ENCODE data around the gene MRPL23.

MRPL23 gene

DNA sequence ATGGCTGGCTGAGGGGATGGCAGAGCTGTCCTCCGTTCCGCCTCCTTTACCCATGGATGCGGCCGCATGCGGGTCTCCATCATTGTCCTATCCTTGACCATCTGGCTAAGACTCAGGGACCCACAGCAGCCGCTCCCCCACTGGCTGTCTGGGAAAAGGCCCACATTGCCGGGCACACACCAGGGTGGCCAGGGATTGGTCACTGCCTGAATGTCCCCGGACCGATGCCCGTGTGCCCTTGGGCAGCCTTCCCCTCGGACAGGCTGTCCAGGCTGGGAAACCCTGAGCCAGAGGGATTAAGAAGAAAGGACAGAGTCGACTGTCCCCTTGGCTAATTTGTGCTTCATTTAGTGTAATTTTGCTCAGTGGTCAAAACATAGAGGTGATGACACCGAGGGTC lies 28.1 kb downstream of the MRPL23 start:
- Histone ChIP-seq H3K9me3 (ENCODE audit: control insufficient read depth, insufficient read depth, low read length) (no peaks in the 10 kb centered on the region), H3K36me3 (ENCODE audit: insufficient read depth, low read length) (no peaks in the 10 kb centered on the region), H3K9ac (ENCODE audit: low read depth, low read length) (no peak overlapping the region), H3K4me1 (ENCODE audit: insufficient read depth, low read length) (no peaks in the 10 kb centered on the region)

DNA sequence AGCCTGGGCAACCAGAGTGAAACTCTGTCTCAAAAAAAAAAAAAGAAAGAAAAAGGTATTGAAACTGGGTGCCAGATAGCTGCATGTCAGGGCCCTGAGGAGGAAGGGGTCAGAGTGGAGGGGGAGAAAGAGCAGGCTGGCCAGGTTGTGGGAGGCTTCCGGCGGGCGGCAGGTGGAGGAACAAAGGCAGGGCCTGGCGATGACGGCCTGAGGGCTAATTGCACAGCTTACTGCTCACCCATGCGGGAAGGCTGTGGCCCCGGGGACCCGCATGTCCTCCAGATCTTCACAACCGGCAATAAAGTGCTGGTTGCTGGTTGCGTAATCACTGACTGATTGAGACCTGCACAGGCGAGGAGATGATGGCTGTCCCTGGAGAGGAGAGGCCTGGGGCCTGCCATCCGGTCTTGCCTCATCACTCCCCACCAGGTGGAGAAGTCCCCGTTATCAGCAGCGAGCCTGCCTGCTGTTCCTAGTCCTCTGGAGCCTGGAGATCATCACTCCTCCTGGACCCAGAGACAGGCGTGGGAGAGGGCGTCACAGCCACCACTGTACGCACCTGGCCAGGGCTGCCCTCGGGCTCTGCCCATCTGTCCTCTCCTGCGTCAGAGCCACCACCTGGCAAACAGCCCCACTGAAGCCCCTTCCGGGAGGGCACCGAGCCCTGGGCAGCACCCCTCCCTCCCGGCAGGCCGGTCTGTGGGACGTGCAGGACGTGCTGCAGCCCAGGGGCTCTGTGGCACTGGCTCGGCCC lies 31.8 kb downstream of the MRPL23 start:
- no peaks in the 10 kb centered on the region for H3K4me1 ChIP-seq (ENCODE audit: insufficient read depth, low read length)
- no peaks in the 10 kb centered on the region for H3K36me3 ChIP-seq (ENCODE audit: insufficient read depth, low read length)
- H3K9ac ChIP-seq (ENCODE audit: low read depth, low read length): no peak overlapping the region
- H3K9me3 ChIP-seq (ENCODE audit: control insufficient read depth, insufficient read depth, low read length): no peaks in the 10 kb centered on the region

DNA sequence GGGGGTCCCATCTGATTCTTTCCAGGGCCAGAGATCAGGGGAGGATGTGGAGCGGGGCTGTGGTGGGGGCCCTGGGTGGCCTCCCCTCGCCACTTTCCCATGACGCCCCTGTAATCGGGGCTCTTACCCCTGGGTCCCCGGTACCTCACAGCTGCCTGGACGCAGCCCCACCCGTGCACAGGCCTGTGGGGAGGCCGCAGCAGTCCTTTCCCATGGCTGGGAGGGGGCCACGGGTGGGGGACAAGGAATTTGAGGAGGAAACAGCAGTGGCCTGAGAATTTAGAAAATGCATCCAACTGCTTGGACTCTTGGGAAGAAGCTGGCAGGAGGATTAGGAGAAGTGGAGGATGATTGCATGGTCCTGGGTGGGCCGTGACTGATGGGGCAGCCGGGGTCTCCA lies 32.5 kb downstream of the MRPL23 start:
- Histone ChIP-seq H3K36me3 (ENCODE audit: insufficient read depth, low read length) (no peaks in the 10 kb centered on the region), H3K9ac (ENCODE audit: low read depth, low read length) (no peak overlapping the region), H3K9me3 (ENCODE audit: control insufficient read depth, insufficient read depth, low read length) (no peaks in the 10 kb centered on the region), H3K4me1 (ENCODE audit: insufficient read depth, low read length) (no peaks in the 10 kb centered on the region)

DNA sequence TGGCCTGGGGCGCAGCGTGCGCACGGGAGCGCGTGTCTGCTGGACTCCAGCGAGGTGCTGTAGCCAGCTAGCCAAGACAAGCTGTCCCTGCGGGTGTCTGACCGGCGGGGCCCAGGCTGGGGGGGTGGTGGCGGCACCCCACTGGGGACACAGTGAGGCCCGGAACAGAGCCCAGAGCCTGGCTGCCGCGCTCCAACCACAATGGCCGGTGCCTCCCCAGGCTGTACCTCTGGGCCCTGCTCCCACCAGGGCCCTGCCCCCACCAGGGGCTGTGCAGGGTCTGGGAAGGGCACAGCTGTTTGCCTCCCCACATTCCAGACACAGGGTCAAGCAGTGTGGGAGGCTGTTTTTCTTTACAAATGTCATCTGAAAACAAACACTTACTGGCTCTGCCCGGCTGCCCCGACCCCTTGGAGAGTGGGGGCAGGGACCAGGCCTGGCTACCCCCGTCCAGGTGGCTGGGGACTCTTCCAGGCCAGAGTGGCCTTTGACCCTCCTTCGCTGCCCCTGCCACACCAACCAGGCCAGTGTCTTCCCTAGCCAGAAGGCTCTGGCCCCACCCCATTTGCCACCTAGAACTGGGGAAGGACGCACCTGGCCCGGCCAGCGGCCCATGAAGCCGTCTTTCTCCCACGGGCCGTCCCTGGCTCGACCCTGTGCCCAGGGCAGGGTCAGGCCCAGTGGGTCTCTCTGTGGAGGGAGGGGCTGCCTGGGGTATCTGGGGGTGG lies 35.9 kb downstream of the MRPL23 start:
- no peaks in the 10 kb centered on the region for H3K9me3 ChIP-seq (ENCODE audit: control insufficient read depth, insufficient read depth, low read length)
- H3K9ac ChIP-seq (ENCODE audit: low read depth, low read length): no peak overlapping the region
- no peaks in the 10 kb centered on the region for H3K36me3 ChIP-seq (ENCODE audit: insufficient read depth, low read length)
- no peaks in the 10 kb centered on the region for H3K4me1 ChIP-seq (ENCODE audit: insufficient read depth, low read length)

DNA sequence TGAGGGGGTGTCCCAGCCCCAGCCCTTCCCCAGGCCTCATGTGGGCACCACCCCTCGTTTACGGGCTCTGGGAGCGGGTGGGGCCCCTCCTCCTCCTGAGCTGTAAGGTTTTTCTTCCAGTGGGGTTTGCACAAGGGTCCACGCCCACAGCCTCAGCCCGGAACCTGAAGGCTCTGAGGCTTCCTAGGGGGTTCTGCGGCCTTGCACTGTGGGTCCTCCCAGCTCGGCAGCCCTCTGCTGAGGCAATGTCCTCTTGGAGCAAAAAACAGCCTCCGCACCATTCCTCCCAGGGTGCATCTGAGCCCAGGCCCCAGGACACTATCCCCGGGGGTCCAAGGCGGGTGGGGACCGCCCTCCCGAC lies 36.4 kb downstream of the MRPL23 start:
- Histone ChIP-seq H3K9ac (ENCODE audit: low read depth, low read length) (no peak overlapping the region), H3K36me3 (ENCODE audit: insufficient read depth, low read length) (no peaks in the 10 kb centered on the region), H3K4me1 (ENCODE audit: insufficient read depth, low read length) (no peaks in the 10 kb centered on the region), H3K9me3 (ENCODE audit: control insufficient read depth, insufficient read depth, low read length) (no peaks in the 10 kb centered on the region)

DNA sequence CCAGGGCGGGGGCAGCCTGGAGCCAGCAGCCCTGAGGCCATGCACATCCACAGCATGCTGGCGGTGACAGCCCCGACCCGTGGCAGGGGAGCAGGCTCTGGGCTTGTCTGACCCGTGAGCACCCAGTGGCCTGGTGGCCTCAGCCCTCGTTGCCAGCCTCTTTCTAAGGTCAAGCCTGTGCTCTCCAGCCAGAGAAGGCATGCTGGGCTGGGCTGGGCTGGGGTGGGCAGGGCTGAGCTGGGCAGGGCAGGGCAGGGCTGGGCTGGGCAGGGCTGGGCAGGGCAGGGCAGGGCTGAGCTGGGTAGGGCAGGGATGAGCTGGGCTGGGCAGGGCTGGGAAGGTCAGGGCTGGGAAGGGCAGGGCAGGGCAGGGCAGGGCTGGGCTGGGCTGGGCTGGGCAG lies 39.9 kb downstream of the MRPL23 start:
- no peak overlapping the region for H3K9ac ChIP-seq (ENCODE audit: low read depth, low read length)
- no peaks in the 10 kb centered on the region for H3K36me3 ChIP-seq (ENCODE audit: insufficient read depth, low read length)
- no peaks in the 10 kb centered on the region for H3K4me1 ChIP-seq (ENCODE audit: insufficient read depth, low read length)
- H3K9me3 ChIP-seq (ENCODE audit: control insufficient read depth, insufficient read depth, low read length): no peaks in the 10 kb centered on the region

DNA sequence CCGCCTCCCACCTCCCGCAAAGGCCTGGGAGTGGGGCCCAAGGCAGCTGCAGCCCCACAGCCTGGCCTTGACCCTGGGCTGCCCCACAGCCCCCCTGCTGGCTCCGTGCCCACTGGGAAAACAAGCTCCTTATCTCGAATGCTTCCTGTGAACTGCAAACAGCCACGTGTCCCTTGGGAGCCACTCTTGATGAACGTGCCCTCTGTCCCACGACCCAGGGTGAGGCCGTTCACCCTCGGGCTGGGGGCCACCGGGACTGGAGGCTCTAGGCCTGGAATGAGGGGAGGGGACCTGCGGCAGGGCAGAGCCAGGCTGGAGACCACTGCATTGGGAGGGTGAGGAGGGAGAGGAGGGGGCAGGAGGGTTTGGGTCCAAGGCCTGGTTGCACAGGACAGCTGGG lies 41.0 kb downstream of the MRPL23 start:
- Histone ChIP-seq H3K9me3 (ENCODE audit: control insufficient read depth, insufficient read depth, low read length) (no peaks in the 10 kb centered on the region), H3K9ac (ENCODE audit: low read depth, low read length) (no peak overlapping the region), H3K4me1 (ENCODE audit: insufficient read depth, low read length) (no peaks in the 10 kb centered on the region), H3K36me3 (ENCODE audit: insufficient read depth, low read length) (no peaks in the 10 kb centered on the region)

DNA sequence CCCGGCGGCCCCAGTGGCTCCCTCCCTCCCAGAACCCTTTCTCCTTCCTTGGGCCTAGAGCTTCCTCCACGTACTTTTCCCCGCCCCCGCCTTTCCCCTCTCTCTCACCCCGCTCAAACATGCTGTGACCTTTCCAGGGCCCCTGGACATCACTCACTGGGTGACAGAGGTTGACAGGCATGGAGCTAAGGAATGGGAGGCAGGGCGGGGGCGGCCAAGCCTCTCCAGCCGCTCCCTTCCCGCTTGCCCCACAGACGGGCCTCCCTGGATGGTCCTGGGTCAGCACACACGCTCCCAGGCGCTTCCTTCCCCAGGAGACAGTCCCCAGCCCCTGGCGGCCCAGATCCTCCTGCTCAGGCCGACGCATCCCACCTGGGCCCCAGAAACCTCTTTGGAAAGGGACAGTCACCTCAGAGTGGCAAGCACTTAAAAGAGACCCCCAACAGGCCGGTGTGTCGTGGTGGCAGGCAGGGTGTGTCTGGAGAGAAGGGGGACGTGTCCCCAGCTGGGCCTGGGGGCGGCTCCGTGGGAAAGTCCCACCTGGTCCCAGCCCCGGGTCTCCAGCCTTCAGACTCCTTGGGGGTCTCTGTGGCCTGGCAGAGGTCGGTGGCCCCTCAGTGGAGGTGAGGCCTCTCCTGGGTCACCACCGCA lies 41.7 kb downstream of the MRPL23 start:
- Histone ChIP-seq H3K9ac (ENCODE audit: low read depth, low read length) (no peak overlapping the region), H3K4me1 (ENCODE audit: insufficient read depth, low read length) (no peaks in the 10 kb centered on the region), H3K36me3 (ENCODE audit: insufficient read depth, low read length) (no peaks in the 10 kb centered on the region), H3K9me3 (ENCODE audit: control insufficient read depth, insufficient read depth, low read length) (no peaks in the 10 kb centered on the region)

DNA sequence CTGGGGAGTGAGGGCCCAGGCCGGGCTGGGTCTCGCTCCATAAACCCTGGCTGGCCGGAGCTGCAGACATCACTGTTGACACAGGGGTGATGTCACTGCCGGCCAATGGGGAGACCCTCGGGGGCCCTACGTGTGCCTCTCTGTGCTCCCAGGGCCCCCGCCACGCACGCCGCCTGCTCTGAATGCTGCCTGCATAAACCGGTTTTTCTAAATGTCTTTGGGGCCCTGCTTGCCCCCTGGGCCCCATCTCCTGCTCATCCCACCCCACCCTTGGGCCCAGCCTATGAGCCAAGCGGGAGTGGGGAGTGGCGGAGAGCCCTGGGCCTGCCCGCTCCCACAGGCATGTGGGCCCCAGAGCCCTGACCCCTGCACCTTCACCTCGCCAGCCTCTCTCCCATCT lies 42.8 kb downstream of the MRPL23 start:
- H3K9ac ChIP-seq (ENCODE audit: low read depth, low read length): no peak overlapping the region
- no peaks in the 10 kb centered on the region for H3K9me3 ChIP-seq (ENCODE audit: control insufficient read depth, insufficient read depth, low read length)
- no peaks in the 10 kb centered on the region for H3K36me3 ChIP-seq (ENCODE audit: insufficient read depth, low read length)
- H3K4me1 ChIP-seq (ENCODE audit: insufficient read depth, low read length): no peaks in the 10 kb centered on the region

DNA sequence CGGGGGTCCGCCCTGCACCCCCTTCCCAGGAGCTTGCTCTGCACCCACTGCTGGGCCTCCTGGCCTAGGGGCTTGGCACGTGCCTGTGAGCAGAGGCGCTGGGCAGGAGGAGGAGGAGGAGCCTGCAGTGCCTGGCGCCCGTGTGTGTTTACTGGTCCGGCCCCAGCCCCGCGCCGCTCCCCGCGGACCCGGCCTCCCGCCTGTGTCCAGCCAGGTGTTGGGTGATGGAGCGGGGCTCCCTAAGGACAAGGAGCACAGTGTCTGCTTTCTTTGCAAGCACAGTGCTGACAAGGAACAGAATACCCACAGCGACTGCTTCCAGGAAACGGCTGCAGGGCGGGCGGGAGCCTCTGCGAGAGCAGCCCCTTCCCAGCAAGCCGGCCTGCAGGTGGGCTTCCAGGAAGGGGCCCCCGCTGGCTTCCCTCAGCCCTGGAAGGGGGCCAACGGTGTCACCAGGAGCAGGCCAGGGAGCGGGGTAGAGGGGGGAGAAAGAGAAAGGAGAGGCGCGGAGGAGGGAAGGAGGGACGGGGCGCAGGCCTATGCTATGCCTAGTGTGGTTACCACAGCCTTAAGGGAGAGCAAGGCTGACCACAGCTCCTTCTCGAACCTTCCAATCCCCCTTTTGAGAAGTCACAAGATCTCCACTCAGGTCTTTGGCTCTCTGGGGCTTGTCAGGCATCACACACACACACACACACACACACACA lies 43.9 kb downstream of the MRPL23 start:
- H3K4me1 ChIP-seq (ENCODE audit: insufficient read depth, low read length): no peaks in the 10 kb centered on the region
- no peak overlapping the region for H3K9ac ChIP-seq (ENCODE audit: low read depth, low read length)
- H3K36me3 ChIP-seq (ENCODE audit: insufficient read depth, low read length): no peaks in the 10 kb centered on the region
- no peaks in the 10 kb centered on the region for H3K9me3 ChIP-seq (ENCODE audit: control insufficient read depth, insufficient read depth, low read length)

DNA sequence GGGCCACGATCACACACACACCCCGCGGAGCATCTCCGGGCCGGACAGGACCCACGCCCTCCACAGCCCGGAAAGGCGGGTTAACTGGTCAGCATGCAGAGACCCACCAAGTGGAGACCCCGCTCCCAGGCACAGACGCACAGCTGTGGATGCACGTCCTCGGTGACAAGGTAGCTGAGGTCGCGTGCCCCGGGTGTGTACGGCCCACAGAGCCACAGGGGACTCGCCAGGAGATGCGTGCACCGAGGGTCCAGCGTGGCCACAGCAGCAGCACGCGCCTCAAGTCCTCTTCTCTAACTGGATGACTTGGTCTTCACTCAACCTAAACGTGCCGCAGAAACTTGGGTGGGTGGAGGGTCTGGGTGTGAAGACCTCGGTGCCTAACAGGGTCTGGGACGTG lies 45.0 kb downstream of the MRPL23 start:
- Histone ChIP-seq H3K9ac (ENCODE audit: low read depth, low read length) (no peak overlapping the region), H3K36me3 (ENCODE audit: insufficient read depth, low read length) (no peaks in the 10 kb centered on the region), H3K9me3 (ENCODE audit: control insufficient read depth, insufficient read depth, low read length) (no peaks in the 10 kb centered on the region), H3K4me1 (ENCODE audit: insufficient read depth, low read length) (no peaks in the 10 kb centered on the region)

DNA sequence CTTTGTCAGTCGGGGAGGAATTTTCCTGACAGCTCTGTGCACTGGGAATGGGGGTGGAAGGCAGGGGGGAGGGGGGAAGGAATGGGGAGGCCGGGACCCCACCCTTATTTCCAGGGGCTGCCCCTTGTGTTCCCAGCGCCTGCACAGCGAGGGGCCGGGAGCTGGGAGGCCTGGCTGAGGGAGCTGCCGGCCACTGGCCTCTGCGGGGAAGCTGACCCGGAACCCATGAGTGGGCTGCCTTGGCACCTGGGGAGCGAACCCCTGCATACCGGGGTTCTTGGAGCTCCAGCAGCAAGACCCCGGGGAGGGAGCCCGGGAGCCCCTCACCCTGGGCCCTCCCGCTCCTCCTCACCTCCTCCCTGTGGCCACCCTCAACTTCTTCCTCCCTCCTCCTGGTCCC lies 47.0 kb downstream of the MRPL23 start:
- Histone ChIP-seq H3K36me3 (ENCODE audit: insufficient read depth, low read length) (no peaks in the 10 kb centered on the region), H3K4me1 (ENCODE audit: insufficient read depth, low read length) (no peaks in the 10 kb centered on the region), H3K9me3 (ENCODE audit: control insufficient read depth, insufficient read depth, low read length) (no peaks in the 10 kb centered on the region), H3K9ac (ENCODE audit: low read depth, low read length) (no peak overlapping the region)

DNA sequence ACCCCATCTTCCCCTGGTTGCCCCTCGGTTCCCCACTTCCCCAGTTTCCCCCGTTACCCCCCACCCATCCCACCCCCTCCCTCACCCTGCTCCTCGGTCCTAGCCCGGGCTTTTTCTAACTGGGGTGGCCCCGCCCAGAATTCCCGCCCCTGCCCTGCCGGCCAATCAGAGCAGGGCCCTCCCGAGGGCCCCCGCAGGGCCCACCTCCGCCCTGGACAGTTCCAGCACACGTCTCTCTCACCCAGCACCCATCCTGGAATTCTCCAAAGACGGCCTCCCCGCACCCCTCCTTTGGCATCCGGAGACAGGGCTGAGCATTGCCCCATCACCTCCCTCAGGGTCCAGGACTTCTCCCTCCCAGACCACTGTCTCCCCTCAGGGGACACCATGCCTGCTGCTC lies 50.6 kb downstream of the MRPL23 start, which contains the start of gene H19:
TSS of gene H19 (minus strand) at position 88 of the 400 bp plus-strand sequence.
- Histone ChIP-seq H3K9ac (ENCODE audit: low read depth, low read length) (no peak within 1 kb of the TSS), H3K4me1 (ENCODE audit: insufficient read depth, low read length) (no peaks in the 10 kb centered on the region), H3K9me3 (ENCODE audit: control insufficient read depth, insufficient read depth, low read length) (no peaks in the 10 kb centered on the region), H3K36me3 (ENCODE audit: insufficient read depth, low read length) (no peaks in the 10 kb centered on the region)

DNA sequence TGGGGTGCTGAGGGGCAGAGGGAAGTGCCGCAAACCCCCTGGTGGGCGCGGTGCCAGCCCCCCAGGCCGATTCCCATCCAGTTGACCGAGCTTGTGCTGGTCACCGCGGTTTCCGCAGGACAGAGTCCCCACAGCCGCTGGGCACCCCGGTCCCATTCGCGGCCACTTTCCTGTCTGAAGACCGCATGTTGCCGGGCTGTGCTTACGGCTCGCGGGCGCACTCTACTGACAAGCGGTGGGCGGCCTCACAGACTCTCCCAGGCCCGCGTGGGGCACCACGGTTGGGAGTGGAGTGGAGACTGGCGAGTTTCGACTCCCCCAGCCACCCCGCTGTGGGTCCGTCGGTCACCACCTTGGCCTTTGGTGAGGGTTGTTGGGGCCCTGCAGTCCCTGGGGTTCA lies 51.2 kb downstream of the MRPL23 start:
- no peaks in the 10 kb centered on the region for H3K36me3 ChIP-seq (ENCODE audit: insufficient read depth, low read length)
- no peaks in the 10 kb centered on the region for H3K4me1 ChIP-seq (ENCODE audit: insufficient read depth, low read length)
- H3K9me3 ChIP-seq (ENCODE audit: control insufficient read depth, insufficient read depth, low read length): no peaks in the 10 kb centered on the region
- no peak overlapping the region for H3K9ac ChIP-seq (ENCODE audit: low read depth, low read length)

All from ES-I3 (cell line).